Esophagus squamous epithelium (tissue), 4 donors: ENCODE results near the gene GRK5.

Source experiments
- POLR2A ChIP-seq, 4 donors: fragments of 450-650 bp; IDR thresholded peaks; one replicate each; pipeline ENCODE4 v1.6.1; 2017; ENCODE audit warnings: antibody characterized with exemption in 4 of 4, mild to moderate bottlenecking in 4 of 4, moderate library complexity in 3 of 4
- TF ChIP-seq, protein P1 (sequence below), 6 experiments: fragments of 450-650 bp in 4 of 6; fragments of 200-600 bp in 2 of 6; sonication (generic) in 2 of 6; IDR thresholded peaks; one replicate each; pipeline ENCODE4 v1.5.1; 2016 to 2019; ENCODE audit warnings: antibody characterized with exemption in 6 of 6, mild to moderate bottlenecking in 4 of 6, moderate library complexity in 4 of 6

- TF ChIP-seq, protein P1, sequence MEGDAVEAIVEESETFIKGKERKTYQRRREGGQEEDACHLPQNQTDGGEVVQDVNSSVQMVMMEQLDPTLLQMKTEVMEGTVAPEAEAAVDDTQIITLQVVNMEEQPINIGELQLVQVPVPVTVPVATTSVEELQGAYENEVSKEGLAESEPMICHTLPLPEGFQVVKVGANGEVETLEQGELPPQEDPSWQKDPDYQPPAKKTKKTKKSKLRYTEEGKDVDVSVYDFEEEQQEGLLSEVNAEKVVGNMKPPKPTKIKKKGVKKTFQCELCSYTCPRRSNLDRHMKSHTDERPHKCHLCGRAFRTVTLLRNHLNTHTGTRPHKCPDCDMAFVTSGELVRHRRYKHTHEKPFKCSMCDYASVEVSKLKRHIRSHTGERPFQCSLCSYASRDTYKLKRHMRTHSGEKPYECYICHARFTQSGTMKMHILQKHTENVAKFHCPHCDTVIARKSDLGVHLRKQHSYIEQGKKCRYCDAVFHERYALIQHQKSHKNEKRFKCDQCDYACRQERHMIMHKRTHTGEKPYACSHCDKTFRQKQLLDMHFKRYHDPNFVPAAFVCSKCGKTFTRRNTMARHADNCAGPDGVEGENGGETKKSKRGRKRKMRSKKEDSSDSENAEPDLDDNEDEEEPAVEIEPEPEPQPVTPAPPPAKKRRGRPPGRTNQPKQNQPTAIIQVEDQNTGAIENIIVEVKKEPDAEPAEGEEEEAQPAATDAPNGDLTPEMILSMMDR (IDR thresholded peaks at IDR 0.05) = no peak
- no peak for TF ChIP-seq POLR2A (IDR thresholded peaks at IDR 0.05)
Observed at GRCh38 chr10:119231654-119232053, 24.3 kb downstream of the GRK5 start.
